Panc1 (cell line): ENCODE results near the gene SLC13A3. TPM values are rescaled to one million over a fixed set of nuclear protein-coding genes. Genes with fewer than 3 reads are reported as not detected.

Source experiments
- ATAC-seq: fragments of 200-7000 bp; cut with Tn5 transposase; 2 replicates; pipeline ENCODE4 v1.9.1; 2020; ENCODE audit warnings: mild to moderate bottlenecking, moderate library complexity
- BruUV-seq: library from RNA; stranded (reverse); fragments of 400-500 nt; replicated peaks from 2 replicates; lab custom pipeline; 2021; lab: Mats Ljungman, UMichigan
- CTCF ChIA-PET: fragments of 300-600 bp; sonication (Branson Sonifier 250); formaldehyde crosslinking; loops from one replicate; lab custom pipeline; 2022; ENCODE audit warnings: antibody characterized with exemption; lab: Charles Lee
- POLR2A ChIA-PET: fragments of 300-600 bp; sonication (Branson Sonifier 250); formaldehyde crosslinking; loops from one replicate; lab custom pipeline; 2022; ENCODE audit warnings: antibody characterized with exemption; lab: Charles Lee
- DNase-seq: peaks from one replicate; pipeline ENCODE4 v3.0.0-alpha.2; 2010; ENCODE audit warnings: low read depth, low spot score
- H3K27ac ChIP-seq: 2 replicates; pipeline ENCODE4 v1.5.1; 2011; ENCODE audit warnings: mild to moderate bottlenecking, low read length, inconsistent platforms
- H3K27me3 ChIP-seq: fragments of 200-500 bp; sonication (Bioruptor generic); 2 replicates; pipeline ENCODE4 v1.6.0; 2014; ENCODE audit warnings: low read length, inconsistent platforms; ENCODE audit not compliant: control insufficient read depth, insufficient read depth
- H3K36me3 ChIP-seq: fragments of 200-500 bp; sonication (Bioruptor generic); 2 replicates; pipeline ENCODE4 v1.5.1; 2014; ENCODE audit warnings: inconsistent platforms, mild to moderate bottlenecking, low read length, moderate library complexity; ENCODE audit not compliant: control insufficient read depth, insufficient read depth
- H3K4me1 ChIP-seq: 2 replicates; pipeline ENCODE4 v1.5.1; 2011; ENCODE audit warnings: inconsistent platforms, mild to moderate bottlenecking, low read length, moderate library complexity; ENCODE audit not compliant: control insufficient read depth, insufficient read depth
- H3K4me3 ChIP-seq, 2 experiments: 2 replicates each; pipeline ENCODE4 v1.5.1; 2011 to 2012; ENCODE audit warnings: low read depth in 2 of 2, low read length in 2 of 2, mild to moderate bottlenecking in 2 of 2, inconsistent platforms in 1 of 2, moderate library complexity in 1 of 2
- H3K9me3 ChIP-seq: fragments of 200-500 bp; sonication (Bioruptor generic); 2 replicates; pipeline ENCODE4 v1.5.1; 2014; ENCODE audit warnings: low read depth, mild to moderate bottlenecking, inconsistent platforms, low read length, moderate library complexity; ENCODE audit not compliant: control insufficient read depth, insufficient read depth
- CTCF ChIP-seq: fragments of 450-650 bp; IDR thresholded peaks from 2 replicates; pipeline ENCODE4 v1.5.1; 2017; ENCODE audit warnings: mild to moderate bottlenecking
- POLR2AphosphoS5 ChIP-seq: IDR thresholded peaks from 2 replicates; pipeline ENCODE4 v1.6.1; 2012; ENCODE audit warnings: mild to moderate bottlenecking, low read depth, low read length, moderate library complexity
- SIN3A ChIP-seq: IDR thresholded peaks from 2 replicates; pipeline ENCODE4 v1.6.1; 2012; ENCODE audit warnings: low read depth, mild to moderate bottlenecking, low read length, moderate library complexity, borderline replicate concordance; ENCODE audit not compliant: insufficient read depth
- TCF7L2 ChIP-seq: IDR thresholded peaks from 2 replicates; pipeline ENCODE4 v1.6.1; 2011; ENCODE audit warnings: mild to moderate bottlenecking, low read depth, low read length, inconsistent platforms
- in situ Hi-C: cut with HindIII; loops from 2 replicates; pipeline ENCODE4 v1.10.0; 2016; ENCODE audit warnings: low sequenced_read_pairs, low pct_unique_long_range_greater_than_20kb
- intact Hi-C: fragments of 100-400 bp; cut with micrococcal nuclease; formaldehyde crosslinking; loops from one replicate; pipeline ENCODE4 v1.10.0; 2022; ENCODE audit not compliant: unreplicated experiment
- total RNA-seq: library from RNA; stranded (reverse); gene quantifications from one replicate; pipeline ENCODE4 v1.2.1, GENCODE V29; 2021; ENCODE audit not compliant: unreplicated experiment
- TF ChIP-seq, protein P1 (sequence below), 2 experiments: IDR thresholded peaks; 2 replicates each; pipeline ENCODE4 v1.6.1; 2011 to 2012; ENCODE audit warnings: low read depth in 2 of 2, control low read depth in 1 of 2, low read length in 1 of 2, mild to moderate bottlenecking in 1 of 2, moderate library complexity in 1 of 2; ENCODE audit not compliant: insufficient read depth in 1 of 2

SLC13A3 gene
- total RNA-seq, 1 experiment from 2014 or later: 0.31 TPM

- no TSS peak for BruUV-seq
- no peak overlapping the region for H3K27ac ChIP-seq
- H3K4me1 ChIP-seq: peaks cover 3% of the 10 kb centered on the region; the same call in 1 of the 2 replicates
- POLR2A ChIA-PET: no interaction called here
- no peaks in the 10 kb centered on the region for H3K36me3 ChIP-seq
- H3K27me3 ChIP-seq: no peaks in the 10 kb centered on the region; the same call in 1 of the 2 replicates
- no peaks in the 10 kb centered on the region for H3K9me3 ChIP-seq
- DNase-seq: no peak
- CTCF ChIA-PET: no interaction called here
- no peak overlapping the region for H3K4me3 ChIP-seq
- TF ChIP-seq SIN3A (no peak), TCF7L2 (no peak), CTCF (no peak), POLR2AphosphoS5 (no peak)
- TF ChIP-seq, protein P1, sequence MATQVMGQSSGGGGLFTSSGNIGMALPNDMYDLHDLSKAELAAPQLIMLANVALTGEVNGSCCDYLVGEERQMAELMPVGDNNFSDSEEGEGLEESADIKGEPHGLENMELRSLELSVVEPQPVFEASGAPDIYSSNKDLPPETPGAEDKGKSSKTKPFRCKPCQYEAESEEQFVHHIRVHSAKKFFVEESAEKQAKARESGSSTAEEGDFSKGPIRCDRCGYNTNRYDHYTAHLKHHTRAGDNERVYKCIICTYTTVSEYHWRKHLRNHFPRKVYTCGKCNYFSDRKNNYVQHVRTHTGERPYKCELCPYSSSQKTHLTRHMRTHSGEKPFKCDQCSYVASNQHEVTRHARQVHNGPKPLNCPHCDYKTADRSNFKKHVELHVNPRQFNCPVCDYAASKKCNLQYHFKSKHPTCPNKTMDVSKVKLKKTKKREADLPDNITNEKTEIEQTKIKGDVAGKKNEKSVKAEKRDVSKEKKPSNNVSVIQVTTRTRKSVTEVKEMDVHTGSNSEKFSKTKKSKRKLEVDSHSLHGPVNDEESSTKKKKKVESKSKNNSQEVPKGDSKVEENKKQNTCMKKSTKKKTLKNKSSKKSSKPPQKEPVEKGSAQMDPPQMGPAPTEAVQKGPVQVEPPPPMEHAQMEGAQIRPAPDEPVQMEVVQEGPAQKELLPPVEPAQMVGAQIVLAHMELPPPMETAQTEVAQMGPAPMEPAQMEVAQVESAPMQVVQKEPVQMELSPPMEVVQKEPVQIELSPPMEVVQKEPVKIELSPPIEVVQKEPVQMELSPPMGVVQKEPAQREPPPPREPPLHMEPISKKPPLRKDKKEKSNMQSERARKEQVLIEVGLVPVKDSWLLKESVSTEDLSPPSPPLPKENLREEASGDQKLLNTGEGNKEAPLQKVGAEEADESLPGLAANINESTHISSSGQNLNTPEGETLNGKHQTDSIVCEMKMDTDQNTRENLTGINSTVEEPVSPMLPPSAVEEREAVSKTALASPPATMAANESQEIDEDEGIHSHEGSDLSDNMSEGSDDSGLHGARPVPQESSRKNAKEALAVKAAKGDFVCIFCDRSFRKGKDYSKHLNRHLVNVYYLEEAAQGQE (IDR thresholded peaks at IDR 0.05; ENCODE audit: insufficient read depth in 1 of 2, low read depth in 2 of 2, low read length in 1 of 2): no peak
- intact Hi-C loops (no loop called here), in situ Hi-C loops (no loop called here)
- no peak for ATAC-seq
These were observed 79.8 kb downstream of the SLC13A3 start for GRCh38 chr20:46571418-46571817.

- CTCF ChIA-PET: no interaction called here
- Histone ChIP-seq H3K4me3 (no peak overlapping the region), H3K27me3 (no peaks in the 10 kb centered on the region; the same call in 1 of the 2 replicates), H3K4me1 (peaks cover 3% of the 10 kb centered on the region; the same call in 1 of the 2 replicates), H3K27ac (no peak overlapping the region), H3K9me3 (no peaks in the 10 kb centered on the region), H3K36me3 (no peaks in the 10 kb centered on the region)
- DNase-seq (no peak), ATAC-seq (no peak)
- in situ Hi-C loops: no loop called here
- POLR2A ChIA-PET: no interaction called here
- no TSS peak for BruUV-seq
- intact Hi-C loops: no loop called here
- TF ChIP-seq POLR2AphosphoS5 (no peak), CTCF (no peak), SIN3A (no peak), TCF7L2 (no peak)
- TF ChIP-seq, protein P1 (IDR thresholded peaks at IDR 0.05; ENCODE audit: insufficient read depth in 1 of 2, low read depth in 2 of 2, low read length in 1 of 2): no peak
These were observed 80.3 kb downstream of the SLC13A3 start for GRCh38 chr20:46570956-46571355.
